Omental fat pad (tissue), 4 donors: ENCODE measurements around the gene USP17L11. TPM values are rescaled to one million over a fixed set of nuclear protein-coding genes. Genes with fewer than 3 reads are reported as not detected.
"Not testable (repeated sequence)": the region's sequence is repeated elsewhere in the genome, so short reads cannot be mapped to it uniquely, and the experiment has no call there.

Source experiments
- ATAC-seq: fragments of 150-250 bp; one replicate; pipeline ENCODE4 v1.9.1; 2016; ENCODE audit warnings: mild to moderate bottlenecking, moderate library complexity; ENCODE audit not compliant: low FRiP score
- DNase-seq: peaks from one replicate; pipeline ENCODE4 v3.0.0-alpha.2; 2019; ENCODE audit warnings: low spot score
- total RNA-seq, 4 donors: library from RNA; depleted of rRNA; stranded (reverse); fragments of >200 nt; gene quantifications; one replicate each; pipeline ENCODE4 v1.1.0, GENCODE V29; 2016

USP17L11 gene, protein sequence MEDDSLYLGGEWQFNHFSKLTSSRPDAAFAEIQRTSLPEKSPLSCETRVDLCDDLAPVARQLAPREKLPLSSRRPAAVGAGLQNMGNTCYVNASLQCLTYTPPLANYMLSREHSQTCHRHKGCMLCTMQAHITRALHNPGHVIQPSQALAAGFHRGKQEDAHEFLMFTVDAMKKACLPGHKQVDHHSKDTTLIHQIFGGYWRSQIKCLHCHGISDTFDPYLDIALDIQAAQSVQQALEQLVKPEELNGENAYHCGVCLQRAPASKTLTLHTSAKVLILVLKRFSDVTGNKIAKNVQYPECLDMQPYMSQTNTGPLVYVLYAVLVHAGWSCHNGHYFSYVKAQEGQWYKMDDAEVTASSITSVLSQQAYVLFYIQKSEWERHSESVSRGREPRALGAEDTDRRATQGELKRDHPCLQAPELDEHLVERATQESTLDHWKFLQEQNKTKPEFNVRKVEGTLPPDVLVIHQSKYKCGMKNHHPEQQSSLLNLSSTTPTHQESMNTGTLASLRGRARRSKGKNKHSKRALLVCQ
- total RNA-seq, result not detected

DNA sequence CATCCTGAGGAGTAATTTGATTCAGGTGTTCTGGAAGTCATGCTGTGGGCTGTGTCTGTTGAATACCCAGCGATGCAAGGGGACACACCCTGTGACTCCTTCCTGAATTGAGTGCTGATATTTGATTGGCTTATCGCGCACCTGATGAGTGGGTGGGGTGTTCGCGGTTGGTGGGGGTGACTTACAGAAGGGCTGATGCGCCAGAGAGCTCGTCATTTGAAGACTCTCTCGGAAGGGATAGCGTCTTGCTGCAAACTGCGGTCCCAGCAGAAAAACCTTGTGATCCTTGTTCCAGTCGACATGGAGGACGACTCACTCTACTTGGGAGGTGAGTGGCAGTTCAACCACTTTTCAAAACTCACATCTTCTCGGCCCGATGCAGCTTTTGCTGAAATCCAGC lies at the start of gene USP17L11:
Gene USP17L11 (plus strand): TSS at position 301 of the 400 bp plus-strand sequence. CDS start 0 bp downstream, at position 301.
- ATAC-seq, DNase-seq: not testable (repeated sequence)

DNA sequence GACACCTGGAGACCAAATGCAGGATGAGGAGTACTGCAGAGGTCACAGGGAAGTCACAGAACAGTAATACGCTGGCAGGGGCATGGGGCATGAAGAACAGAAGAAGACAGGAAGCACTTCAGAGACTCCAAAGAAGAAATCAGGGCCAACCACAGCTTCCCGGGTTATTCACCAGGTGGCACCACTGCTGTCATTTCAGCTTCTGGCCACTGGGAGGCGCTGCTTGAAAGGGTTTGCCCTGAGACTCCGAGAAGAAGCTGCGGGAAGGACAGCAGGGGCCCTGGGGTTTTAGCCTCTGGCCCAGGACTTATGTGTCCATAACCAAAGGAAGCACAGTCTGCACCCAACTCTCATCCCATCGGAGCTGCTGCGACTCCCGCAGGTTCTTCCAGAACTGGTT lies 49.2 kb upstream of the USP17L11 start:
- not testable (repeated sequence) for DNase-seq, ATAC-seq

- DNase-seq, ATAC-seq: not testable (repeated sequence)
Measured at GRCh38 chr4:9169791-9170459, 45.3 kb upstream of the USP17L11 start, which contains the start of gene FAM90A26. Gene FAM90A26, plus strand, starts transcription at chr4:9170409. Its CDS starts 2,764 bp downstream, at chr4:9173173.

- ATAC-seq, DNase-seq: not testable (repeated sequence)
Measured at GRCh38 chr4:9210357-9210756, 4.8 kb upstream of the USP17L11 start, which contains the start of gene USP17L10. Gene USP17L10, plus strand, starts transcription at chr4:9210657. Its CDS starts 0 bp downstream, at chr4:9210657.

DNA sequence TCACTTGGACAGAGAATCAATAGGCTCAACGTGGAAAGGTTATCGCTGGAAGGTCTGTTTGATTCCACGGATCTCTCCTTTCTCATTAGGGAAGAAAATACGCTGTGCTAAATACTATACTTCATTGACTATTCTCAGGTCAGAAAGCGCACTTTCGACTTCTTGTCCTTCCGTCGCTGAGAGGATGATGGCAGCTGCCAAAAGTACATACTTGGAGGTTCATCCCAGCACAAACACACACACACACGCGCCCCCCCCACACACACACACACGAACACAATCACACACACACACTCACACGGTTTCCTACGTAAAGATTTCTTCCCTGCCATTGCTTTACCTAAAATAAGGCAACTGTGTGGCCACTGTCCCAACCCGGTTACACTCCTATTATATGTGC lies 504 bp upstream of the USP17L11 start:
- not testable (repeated sequence) for DNase-seq, ATAC-seq

DNA sequence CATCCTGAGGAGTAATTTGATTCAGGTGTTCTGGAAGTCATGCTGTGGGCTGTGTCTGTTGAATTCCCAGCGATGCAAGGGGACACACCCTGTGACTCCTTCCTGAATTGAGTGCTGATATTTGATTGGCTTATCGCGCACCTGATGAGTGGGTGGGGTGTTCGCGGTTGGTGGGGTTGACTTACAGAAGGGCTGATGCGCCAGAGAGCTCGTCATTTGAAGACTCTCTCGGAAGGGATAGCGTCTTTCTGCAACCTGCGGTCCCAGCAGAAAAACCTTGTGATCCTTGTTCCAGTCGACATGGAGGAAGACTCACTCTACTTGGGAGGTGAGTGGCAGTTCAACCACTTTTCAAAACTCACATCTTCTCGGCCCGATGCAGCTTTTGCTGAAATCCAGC lies 4.6 kb downstream of the USP17L11 start, which contains the start of gene USP17L12:
Gene USP17L12 (plus strand): TSS at position 301 of the 400 bp plus-strand sequence. CDS start 0 bp downstream, at position 301.
- ATAC-seq, DNase-seq: not testable (repeated sequence)

GRCh38 chr4:9224596-9224995 lies 9.4 kb downstream of the USP17L11 start, which contains the start of gene USP17L13:
Gene USP17L13, plus strand, starts transcription at chr4:9224896. Its CDS starts 0 bp downstream, at chr4:9224896.
- not testable (repeated sequence) for DNase-seq, ATAC-seq

- not testable (repeated sequence) for ATAC-seq, DNase-seq
Measured at GRCh38 chr4:9230249-9230648, 15.0 kb downstream of the USP17L11 start.

GRCh38 chr4:9234085-9234484 lies 18.9 kb downstream of the USP17L11 start, which contains the start of gene USP17L15:
Gene USP17L15, plus strand, starts transcription at chr4:9234385. Its CDS starts 0 bp downstream, at chr4:9234385.
- not testable (repeated sequence) for ATAC-seq, DNase-seq

- not testable (repeated sequence) for ATAC-seq
Measured at GRCh38 chr4:9238461-9238860, 23.3 kb downstream of the USP17L11 start.

GRCh38 chr4:9243579-9243978 lies 28.4 kb downstream of the USP17L11 start, which contains the start of gene USP17L17:
Gene USP17L17, plus strand, starts transcription at chr4:9243879. Its CDS starts 0 bp downstream, at chr4:9243879.
- DNase-seq, ATAC-seq: not testable (repeated sequence)

More at GRCh38 chr4:9238461-9238860, 23.3 kb downstream of the USP17L11 start:
- peak; percentile 20 for DNase-seq

GRCh38 chr4:9247953-9248680 lies 32.9 kb downstream of the USP17L11 start, which contains the start of gene USP17L18:
Gene USP17L18, plus strand, starts transcription at chr4:9248630. Its CDS starts 0 bp downstream, at chr4:9248630.
- peak; percentile 19 for DNase-seq
- not testable (repeated sequence) for ATAC-seq

DNA sequence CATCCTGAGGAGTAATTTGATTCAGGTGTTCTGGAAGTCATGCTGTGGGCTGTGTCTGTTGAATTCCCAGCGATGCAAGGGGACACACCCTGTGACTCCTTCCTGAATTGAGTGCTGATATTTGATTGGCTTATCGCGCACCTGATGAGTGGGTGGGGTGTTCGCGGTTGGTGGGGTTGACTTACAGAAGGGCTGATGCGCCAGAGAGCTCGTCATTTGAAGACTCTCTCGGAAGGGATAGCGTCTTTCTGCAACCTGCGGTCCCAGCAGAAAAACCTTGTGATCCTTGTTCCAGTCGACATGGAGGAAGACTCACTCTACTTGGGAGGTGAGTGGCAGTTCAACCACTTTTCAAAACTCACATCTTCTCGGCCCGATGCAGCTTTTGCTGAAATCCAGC lies 37.9 kb downstream of the USP17L11 start, which contains the start of gene USP17L19:
Gene USP17L19 (plus strand): TSS at position 301 of the 400 bp plus-strand sequence. CDS start 0 bp downstream, at position 301.
- not testable (repeated sequence) for ATAC-seq, DNase-seq

DNA sequence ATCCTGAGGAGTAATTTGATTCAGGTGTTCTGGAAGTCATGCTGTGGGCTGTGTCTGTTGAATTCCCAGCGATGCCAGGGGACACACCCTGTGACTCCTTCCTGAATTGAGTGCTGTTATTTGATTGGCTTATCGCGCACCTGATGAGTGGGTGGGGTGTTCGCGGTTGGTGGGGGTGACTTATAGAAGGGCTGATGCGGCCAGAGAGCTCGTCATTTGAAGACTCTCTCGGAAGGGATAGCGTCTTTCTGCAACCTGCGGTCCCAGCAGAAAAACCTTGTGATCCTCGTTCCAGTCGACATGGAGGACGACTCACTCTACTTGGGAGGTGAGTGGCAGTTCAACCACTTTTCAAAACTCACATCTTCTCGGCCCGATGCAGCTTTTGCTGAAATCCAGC lies 42.6 kb downstream of the USP17L11 start, which contains the start of gene USP17L20:
Gene USP17L20 (plus strand): TSS at position 301 of the 400 bp plus-strand sequence. CDS start 0 bp downstream, at position 301.
- not testable (repeated sequence) for DNase-seq, ATAC-seq

GRCh38 chr4:9262572-9262971 lies 47.4 kb downstream of the USP17L11 start, which contains the start of gene USP17L21:
Gene USP17L21, plus strand, starts transcription at chr4:9262872. Its CDS starts 0 bp downstream, at chr4:9262872.
- not testable (repeated sequence) for DNase-seq, ATAC-seq
